B cell (primary cell): Measurements from ENCODE around the gene PCDH15. TPM values are rescaled to one million over a fixed set of nuclear protein-coding genes. Genes with fewer than 3 reads are reported as not detected.

Experiments
- ATAC-seq: fragments of 200-7000 bp; cut with Tn5 transposase; one replicate; pipeline ENCODE4 v1.10.0; 2021; ENCODE audit warnings: low read depth, mild to moderate bottlenecking, moderate number of reproducible peaks, moderate library complexity
- CTCF ChIA-PET: fragments of 350-600 bp; sonication (Branson Sonifier 250); formaldehyde crosslinking; loops from one replicate; lab custom pipeline; 2021; ENCODE audit warnings: antibody characterized with exemption, inconsistent platforms; lab: Charles Lee
- POLR2A ChIA-PET: fragments of 350-600 bp; sonication (Branson Sonifier 250); formaldehyde crosslinking; loops from one replicate; lab custom pipeline; 2021; ENCODE audit warnings: antibody characterized with exemption; lab: Charles Lee
- DNase-seq: peaks from one replicate; pipeline ENCODE4 v3.0.0; 2013
- H2AFZ ChIP-seq: 2 replicates; pipeline ENCODE4 v1.6.1; 2012; ENCODE audit warnings: mild to moderate bottlenecking, low read depth, low read length; ENCODE audit not compliant: insufficient read depth, poor library complexity, severe bottlenecking
- H3K27ac ChIP-seq, 2 donors: 1 replicate in 1 of 2; 2 replicates in 1 of 2; pipeline ENCODE4 v1.5.1; 2012 to 2013; ENCODE audit warnings: low read length in 2 of 2, mild to moderate bottlenecking in 2 of 2, moderate library complexity in 1 of 2
- H3K27me3 ChIP-seq, 4 experiments: fragments of 200-600 bp in 1 of 4; sonication (generic) in 1 of 4; replicated peaks in 1 of 4; 1 replicate in 2 of 4; 2 replicates in 2 of 4; pipeline versions ENCODE4 v1.6.1 to v1.7.0; 2013 to 2016; ENCODE audit warnings: low read length in 3 of 4, mild to moderate bottlenecking in 2 of 4, mixed read lengths in 1 of 4, moderate library complexity in 1 of 4; ENCODE audit not compliant: insufficient read depth in 4 of 4, control insufficient read depth in 3 of 4; ENCODE audit errors: control extremely low read depth in 1 of 4
- H3K36me3 ChIP-seq, 2 experiments: replicated peaks in 1 of 2; 1 replicate in 1 of 2; 2 replicates in 1 of 2; pipeline versions ENCODE4 v1.6.1 to v1.7.1; 2013; ENCODE audit warnings: low read length in 1 of 2; ENCODE audit not compliant: insufficient read depth in 2 of 2, control insufficient read depth in 1 of 2; ENCODE audit errors: control extremely low read depth in 1 of 2, extremely low read depth in 1 of 2
- H3K4me1 ChIP-seq, 2 donors: fragments of 200-600 bp in 1 of 2; sonication (generic) in 1 of 2; 1 replicate in 1 of 2; 2 replicates in 1 of 2; pipeline versions ENCODE4 v1.5.1 to v1.6.1; 2013 to 2017; ENCODE audit warnings: low read length in 2 of 2; ENCODE audit not compliant: control insufficient read depth in 2 of 2, insufficient read depth in 2 of 2
- H3K4me2 ChIP-seq: replicated peaks from 2 replicates; pipeline ENCODE3; 2012; ENCODE audit warnings: mild to moderate bottlenecking, low read depth, low read length; ENCODE audit not compliant: poor library complexity, severe bottlenecking
- H3K4me3 ChIP-seq, 5 experiments: fragments of 200-600 bp in 1 of 5; sonication (generic) in 1 of 5; 1 replicate in 3 of 5; 2 replicates in 2 of 5; pipeline versions ENCODE4 v1.5.1 to v1.7.0; 2011 to 2016; ENCODE audit warnings: low read length in 4 of 5, mild to moderate bottlenecking in 4 of 5, low read depth in 2 of 5, control low read depth in 1 of 5, moderate library complexity in 1 of 5; ENCODE audit not compliant: insufficient read depth in 1 of 5; ENCODE audit errors: control extremely low read depth in 1 of 5, extremely low read depth in 1 of 5
- H3K79me2 ChIP-seq: fragments of 200-600 bp; sonication (generic); one replicate; pipeline ENCODE4 v1.6.0; 2016; ENCODE audit warnings: low read length; ENCODE audit not compliant: control insufficient read depth, insufficient read depth
- H3K9ac ChIP-seq: fragments of 200-600 bp; sonication (generic); 2 replicates; pipeline ENCODE4 v1.6.1; 2017; ENCODE audit warnings: mild to moderate bottlenecking, low read length, moderate library complexity
- H3K9me3 ChIP-seq, 3 donors: one replicate each; pipeline versions ENCODE4 v1.6.1 to v1.7.1; 2013; ENCODE audit warnings: low read length in 2 of 3; ENCODE audit not compliant: control insufficient read depth in 2 of 3, insufficient read depth in 1 of 3; ENCODE audit errors: control extremely low read depth in 1 of 3
- H4K20me1 ChIP-seq: 2 replicates; pipeline ENCODE4 v1.6.0; 2012; ENCODE audit warnings: mild to moderate bottlenecking, low read length; ENCODE audit not compliant: insufficient read depth, control insufficient read depth, poor library complexity, severe bottlenecking
- H3K27ac Mint-ChIP-seq: one replicate; pipeline ENCODE4 v1.8.0; 2021; ENCODE audit warnings: mixed read lengths
- H3K27me3 Mint-ChIP-seq: one replicate; pipeline ENCODE4 v1.8.0; 2021; ENCODE audit warnings: mixed read lengths
- H3K4me1 Mint-ChIP-seq: one replicate; pipeline ENCODE4 v1.8.0; 2021; ENCODE audit warnings: mixed read lengths
- H3K4me3 Mint-ChIP-seq: one replicate; pipeline ENCODE4 v1.8.0; 2021; ENCODE audit warnings: mixed read lengths
- H3K9me3 Mint-ChIP-seq: one replicate; pipeline ENCODE4 v1.8.0; 2022; ENCODE audit warnings: mixed read lengths; ENCODE audit not compliant: insufficient read depth
- EZH2 ChIP-seq: IDR thresholded peaks from 2 replicates; pipeline ENCODE4 v1.6.1; 2012; ENCODE audit warnings: borderline replicate concordance, low read depth, mild to moderate bottlenecking, moderate library complexity, low read length; ENCODE audit not compliant: insufficient read depth, poor library complexity, severe bottlenecking
- WGBS: methylation state at CpG from one replicate; pipeline ENCODE4 v1.1.5; 2013; ENCODE audit warnings: missing lambda C conversion rate; ENCODE audit not compliant: insufficient coverage; 5-methylcytosine and 5-hydroxymethylcytosine counted together
- intact Hi-C: fragments of 100-400 bp; cut with micrococcal nuclease; formaldehyde crosslinking; loops from one replicate; pipeline ENCODE4 v1.10.0; 2022
- polyA plus RNA-seq: library from polyadenylated mRNA; depleted of rRNA; stranded (reverse); fragments of >200 nt; gene quantifications from 2 replicates; pipeline ENCODE4 v1.2.3, GENCODE V29; 2012
- total RNA-seq, 2 donors: library from RNA; stranded (reverse); fragments of 120-200 nt in 1 of 2; gene quantifications; 1 replicate in 1 of 2; 2 replicates in 1 of 2; pipeline versions ENCODE4 v1.2.3 to v1.2.4, GENCODE V29; 2013 to 2022
- TF ChIP-seq, protein P1 (sequence below): fragments of 200-600 bp; IDR thresholded peaks from one replicate; pipeline ENCODE4 v1.8.0; 2022; ENCODE audit warnings: antibody characterized with exemption, mild to moderate bottlenecking

The PCDH15 gene
- total and polyA plus RNA-seq, 2 donors (not counting 1 experiment from before 2014, with no cell fraction given): not detected

DNA sequence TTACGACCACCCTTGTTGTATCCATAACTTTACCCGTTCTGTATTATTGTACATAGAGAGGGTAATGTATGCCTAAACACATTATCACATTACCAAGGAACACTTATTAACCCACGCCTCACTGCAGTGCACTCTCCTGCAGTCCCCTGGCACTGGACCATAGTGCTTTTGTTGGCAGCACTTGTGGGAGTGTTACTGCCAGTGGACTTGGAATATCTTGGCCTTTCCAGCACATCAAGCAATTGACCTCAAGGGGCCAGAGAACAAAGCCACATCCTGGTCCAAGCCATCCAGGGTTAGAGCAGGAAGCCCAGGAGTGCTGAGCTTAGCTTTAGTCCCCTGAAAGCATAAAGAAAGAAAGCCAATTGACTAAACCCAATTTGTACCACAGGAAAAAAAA, 304.2 kb downstream of the PCDH15 start:
- TF ChIP-seq, protein P1, sequence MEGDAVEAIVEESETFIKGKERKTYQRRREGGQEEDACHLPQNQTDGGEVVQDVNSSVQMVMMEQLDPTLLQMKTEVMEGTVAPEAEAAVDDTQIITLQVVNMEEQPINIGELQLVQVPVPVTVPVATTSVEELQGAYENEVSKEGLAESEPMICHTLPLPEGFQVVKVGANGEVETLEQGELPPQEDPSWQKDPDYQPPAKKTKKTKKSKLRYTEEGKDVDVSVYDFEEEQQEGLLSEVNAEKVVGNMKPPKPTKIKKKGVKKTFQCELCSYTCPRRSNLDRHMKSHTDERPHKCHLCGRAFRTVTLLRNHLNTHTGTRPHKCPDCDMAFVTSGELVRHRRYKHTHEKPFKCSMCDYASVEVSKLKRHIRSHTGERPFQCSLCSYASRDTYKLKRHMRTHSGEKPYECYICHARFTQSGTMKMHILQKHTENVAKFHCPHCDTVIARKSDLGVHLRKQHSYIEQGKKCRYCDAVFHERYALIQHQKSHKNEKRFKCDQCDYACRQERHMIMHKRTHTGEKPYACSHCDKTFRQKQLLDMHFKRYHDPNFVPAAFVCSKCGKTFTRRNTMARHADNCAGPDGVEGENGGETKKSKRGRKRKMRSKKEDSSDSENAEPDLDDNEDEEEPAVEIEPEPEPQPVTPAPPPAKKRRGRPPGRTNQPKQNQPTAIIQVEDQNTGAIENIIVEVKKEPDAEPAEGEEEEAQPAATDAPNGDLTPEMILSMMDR: no peak
- TF ChIP-seq EZH2: no peak

DNA sequence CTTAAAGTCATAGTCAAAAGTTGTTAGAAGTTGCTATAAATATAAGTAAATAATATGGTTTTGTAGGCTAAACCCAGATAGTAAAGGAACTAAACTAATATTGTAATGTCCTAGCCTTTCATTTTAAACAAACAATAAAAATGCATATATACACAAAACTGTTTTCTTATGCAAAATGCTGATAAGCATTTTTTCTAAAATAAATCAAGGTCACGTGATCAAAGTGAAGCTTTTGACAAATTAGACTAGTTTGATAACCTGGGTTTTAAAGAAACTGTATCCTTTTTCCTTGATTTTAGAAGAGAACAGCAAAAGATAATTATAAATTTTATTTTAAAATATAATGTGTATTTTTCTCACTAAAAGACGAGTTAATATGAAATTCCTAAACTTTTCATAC, 313.3 kb downstream of the PCDH15 start:
- TF ChIP-seq EZH2: no peak
- TF ChIP-seq, protein P1: no peak
- H3K4me3 ChIP-seq: no peak overlapping the region
- Mint-ChIP-seq H3K27me3 (no peaks in the 10 kb centered on the region), H3K27ac (no peak overlapping the region), H3K4me3 (no peak overlapping the region), H3K4me1 (no peaks in the 10 kb centered on the region), H3K9me3 (no peaks in the 10 kb centered on the region)
- no peak overlapping the region for H3K9ac ChIP-seq
- no CpG with 5 or more reads among the region's 2 CpGs for WGBS
- no peaks in the 10 kb centered on the region for H3K4me1 ChIP-seq
- intact Hi-C loops: no loop called here
- ChIA-PET CTCF (no interaction called here), POLR2A (no interaction called here)
- H3K9me3 ChIP-seq: peaks cover 0 to 2% (median 0%) of the 10 kb centered on the region in 3 donors
- H3K27me3 ChIP-seq: no peaks in the 10 kb centered on the region
- no peak for DNase-seq
- no peaks in the 10 kb centered on the region for H3K79me2 ChIP-seq
- no peak overlapping the region for H2AFZ ChIP-seq
- ATAC-seq: no peak
- H3K4me2 ChIP-seq: no peak overlapping the region
- H4K20me1 ChIP-seq: no peaks in the 10 kb centered on the region
- H3K27ac ChIP-seq: no peak overlapping the region
- no peaks in the 10 kb centered on the region for H3K36me3 ChIP-seq

More for the DNA sequence above, 304.2 kb downstream of the PCDH15 start:
- no peaks in the 10 kb centered on the region for H3K27me3 ChIP-seq
- no peaks in the 10 kb centered on the region for H3K79me2 ChIP-seq
- H3K4me2 ChIP-seq: no peak overlapping the region
- H3K4me3 ChIP-seq: no peak overlapping the region
- H3K36me3 ChIP-seq: no peaks in the 10 kb centered on the region
- Mint-ChIP-seq H3K9me3 (peaks cover 2% of the 10 kb centered on the region), H3K4me1 (no peaks in the 10 kb centered on the region), H3K4me3 (no peak overlapping the region), H3K27ac (no peak overlapping the region), H3K27me3 (no peaks in the 10 kb centered on the region)
- peaks cover 0 to 7% (median 0%) of the 10 kb centered on the region in 3 donors for H3K9me3 ChIP-seq
- no peak overlapping the region for H2AFZ ChIP-seq
- CTCF ChIA-PET: no interaction called here
- intact Hi-C loops: no loop called here
- POLR2A ChIA-PET: no interaction called here
- H3K4me1 ChIP-seq: no peaks in the 10 kb centered on the region
- H4K20me1 ChIP-seq: no peaks in the 10 kb centered on the region
- DNase-seq (no peak), ATAC-seq (no peak)
- 100% methylated on average over 1 of the region's 3 CpGs for WGBS
- H3K27ac ChIP-seq: no peak overlapping the region
- H3K9ac ChIP-seq: no peak overlapping the region
